Activated naive CD8-positive, alpha-beta T cell treated with anti-CD3 and anti-CD28 coated beads, Interleukin-2, amount 50 U/mL, for 16 hours (primary cell): ENCODE results near the gene SERBP1.
"Not testable (repeated sequence)": the region's sequence is repeated elsewhere in the genome, so short reads cannot be mapped to it uniquely, and the experiment has no call there.

Source experiments
- DNase-seq: peaks from one replicate; pipeline ENCODE4 v3.0.0-alpha.2; 2020; ENCODE audit warnings: low read depth, low spot score

Gene SERBP1

GRCh38 chr1:67440339-67440738 is 10.1 kb upstream of the SERBP1 start:
- no peak for DNase-seq

- DNase-seq = no peak
These were observed 9.3 kb upstream of the SERBP1 start for GRCh38 chr1:67439277-67440029.

- no peak for DNase-seq
These were observed 7.8 kb upstream of the SERBP1 start for GRCh38 chr1:67437961-67438360.

GRCh38 chr1:67436511-67437055 is 6.4 kb upstream of the SERBP1 start:
- no peak for DNase-seq

- DNase-seq = no peak
These were observed 4.3 kb upstream of the SERBP1 start for GRCh38 chr1:67434491-67434890.

GRCh38 chr1:67433837-67434236 is 3.6 kb upstream of the SERBP1 start:
- no peak for DNase-seq

GRCh38 chr1:67432745-67433144 is 2.5 kb upstream of the SERBP1 start:
- no peak for DNase-seq

GRCh38 chr1:67431869-67432578 is 1.8 kb upstream of the SERBP1 start:
- no peak for DNase-seq

GRCh38 chr1:67431156-67431765 is 1.1 kb upstream of the SERBP1 start:
- DNase-seq = no peak

- DNase-seq = no peak
These were observed 459 bp downstream of the SERBP1 start for GRCh38 chr1:67429528-67430357.

- DNase-seq = peak; percentile 18
These were observed 1.1 kb downstream of the SERBP1 start for GRCh38 chr1:67429011-67429527.

- no peak for DNase-seq
These were observed 2.3 kb downstream of the SERBP1 start for GRCh38 chr1:67427947-67428346.

GRCh38 chr1:67427465-67427864 is 2.7 kb downstream of the SERBP1 start:
- DNase-seq = no peak

GRCh38 chr1:67420835-67421492 is 9.2 kb downstream of the SERBP1 start:
- no peak for DNase-seq

- DNase-seq = no peak
These were observed 11.2 kb downstream of the SERBP1 start for GRCh38 chr1:67418839-67419586.

GRCh38 chr1:67417733-67418132 is 12.5 kb downstream of the SERBP1 start:
- DNase-seq = not testable (repeated sequence)

- no peak for DNase-seq
These were observed 15.2 kb downstream of the SERBP1 start for GRCh38 chr1:67415041-67415440.

- no peak for DNase-seq
These were observed 15.6 kb downstream of the SERBP1 start for GRCh38 chr1:67414574-67414973.

- not testable (repeated sequence) for DNase-seq
These were observed 17.1 kb downstream of the SERBP1 start for GRCh38 chr1:67413101-67413500.

- no peak for DNase-seq
These were observed 22.1 kb downstream of the SERBP1 start for GRCh38 chr1:67408148-67408547.
